Lung (tissue), 12 donors: ENCODE data around the gene EOLA1. TPM values are rescaled to one million over a fixed set of nuclear protein-coding genes. Genes with fewer than 3 reads are reported as not detected.
A peak's percentile ranks its signal among the peaks of the same experiment; 100 is the strongest.

Source experiments
- ATAC-seq: fragments of 200-7000 bp; cut with Tn5 transposase; one replicate; pipeline ENCODE4 v1.9.1; 2020; ENCODE audit warnings: moderate number of reproducible peaks; ENCODE audit not compliant: insufficient read depth, low FRiP score
- DNase-seq, 3 donors: peaks; one replicate each; pipeline ENCODE4 v3.0.0-alpha.2; 2013 to 2017
- H3K27ac ChIP-seq, 2 donors: one replicate each; pipeline ENCODE4 v1.5.1; 2013; ENCODE audit warnings: mild to moderate bottlenecking in 2 of 2, moderate library complexity in 2 of 2, control low read depth in 1 of 2, inconsistent platforms in 1 of 2, low read depth in 1 of 2, low read length in 1 of 2
- H3K27me3 ChIP-seq, 3 donors: one replicate each; pipeline ENCODE4 v1.5.1; 2013; ENCODE audit warnings: low read length in 2 of 3; ENCODE audit not compliant: control insufficient read depth in 3 of 3, insufficient read depth in 3 of 3
- H3K36me3 ChIP-seq, 4 donors: one replicate each; pipeline ENCODE4 v1.5.1; 2013; ENCODE audit warnings: low read length in 4 of 4, mild to moderate bottlenecking in 1 of 4, moderate library complexity in 1 of 4; ENCODE audit not compliant: control insufficient read depth in 4 of 4, insufficient read depth in 4 of 4
- H3K4me1 ChIP-seq, 5 donors: one replicate each; pipeline ENCODE4 v1.5.1; 2013; ENCODE audit warnings: low read length in 5 of 5, mild to moderate bottlenecking in 2 of 5, moderate library complexity in 1 of 5; ENCODE audit not compliant: control insufficient read depth in 5 of 5, insufficient read depth in 5 of 5
- H3K4me3 ChIP-seq: one replicate; pipeline ENCODE4 v1.5.1; 2013; ENCODE audit warnings: mild to moderate bottlenecking, control low read depth, moderate library complexity
- H3K9ac ChIP-seq, 2 donors: one replicate each; pipeline ENCODE4 v1.5.1; 2013; ENCODE audit warnings: low read length in 2 of 2, control low read depth in 1 of 2; ENCODE audit not compliant: insufficient read depth in 1 of 2
- H3K9me3 ChIP-seq, 4 donors: one replicate each; pipeline ENCODE4 v1.5.1; 2013; ENCODE audit warnings: low read length in 3 of 4, mild to moderate bottlenecking in 1 of 4, moderate library complexity in 1 of 4; ENCODE audit not compliant: control insufficient read depth in 4 of 4, insufficient read depth in 3 of 4
- CTCF ChIP-seq: IDR thresholded peaks from 2 replicates; pipeline ENCODE4 v1.5.1; 2012; ENCODE audit warnings: mild to moderate bottlenecking; ENCODE audit errors: control extremely low read depth, extremely low read depth
- WGBS, 2 donors: extraction: QIAGEN DNeasy Blood & Tissue Kit; methylation state at CpG; one replicate each; pipeline ENCODE4 v1.1.7; 2013; 5-methylcytosine and 5-hydroxymethylcytosine counted together
- polyA plus RNA-seq, 2 donors: library from polyadenylated mRNA; stranded (reverse); fragments of 200-250 nt; gene quantifications; one replicate each; pipeline ENCODE4 v1.2.1, GENCODE V29; 2013
- total RNA-seq, 2 donors: library from RNA; depleted of rRNA in 1 of 2; stranded (reverse); fragments of >200 nt in 1 of 2; gene quantifications; one replicate each; pipeline ENCODE4 v1.2.1, GENCODE V29; 2014 to 2021
- donor health status: control.
- donor health status: control.
- donor health status: Bipolar disorder and iron deficiency.
- donor health status: healthy.
- donor health status: DM: yes; HTN: yes; CAD: no.

EOLA1 gene
- total and polyA plus RNA-seq, 4 donors, result 11.5 to 19.9 (median 18.5) TPM

GRCh38 chrX:149494844-149495565, 45.8 kb upstream of the EOLA1 start:
- Histone ChIP-seq H3K4me1 (no peaks in the 10 kb centered on the region), H3K36me3 (peaks cover 7 to 39% (median 14%) of the 10 kb centered on the region in 4 donors), H3K4me3 (no peak overlapping the region), H3K9ac (no peak overlapping the region), H3K9me3 (peaks cover 0 to 5% (median 0%) of the 10 kb centered on the region in 4 donors), H3K27me3 (peaks cover 0 to 4% (median 0%) of the 10 kb centered on the region in 3 donors), H3K27ac (no peak overlapping the region)
- TF ChIP-seq CTCF, result no peak
- WGBS, 2 donors, result 71 to 91% methylated on average over 4 of the region's 4 CpGs
- ATAC-seq, result peak; percentile 38
- DNase-seq, result no peak

- Histone ChIP-seq H3K9ac (no peak overlapping the region), H3K36me3 (peaks cover 7 to 39% (median 15%) of the 10 kb centered on the region in 4 donors), H3K9me3 (peaks cover 0 to 5% (median 0%) of the 10 kb centered on the region in 4 donors), H3K27me3 (peaks cover 0 to 6% (median 0%) of the 10 kb centered on the region in 3 donors), H3K4me1 (no peaks in the 10 kb centered on the region), H3K4me3 (no peak overlapping the region), H3K27ac (peak overlapping the region; percentile 23 to 30)
- DNase-seq (no peak), ATAC-seq (peak; percentile 74)
- 78 to 86% methylated on average over 5 of the region's 5 CpGs for WGBS, 2 donors
- no peak for TF ChIP-seq CTCF
Measured at GRCh38 chrX:149495573-149496071, 45.2 kb upstream of the EOLA1 start.

GRCh38 chrX:149497054-149497453, 43.8 kb upstream of the EOLA1 start:
- no peak for ATAC-seq
- no peaks in the 10 kb centered on the region for H3K4me1 ChIP-seq
- no peak overlapping the region for H3K27ac ChIP-seq
- peaks cover 7 to 36% (median 17%) of the 10 kb centered on the region in 4 donors for H3K36me3 ChIP-seq
- H3K4me3 ChIP-seq, result no peak overlapping the region
- H3K9ac ChIP-seq, result no peak overlapping the region
- TF ChIP-seq CTCF, result no peak
- DNase-seq, result no peak
- WGBS, 2 donors, result 41 to 73% methylated on average over 1 of the region's 1 CpG
- H3K9me3 ChIP-seq, result no peaks in the 10 kb centered on the region
- H3K27me3 ChIP-seq, result peaks cover 0 to 6% (median 0%) of the 10 kb centered on the region in 3 donors
